Measurements from ENCODE around the gene ARRB1. TPM values are rescaled to one million over a fixed set of nuclear protein-coding genes. Genes with fewer than 3 reads are reported as not detected.

Gene ARRB1
- total and polyA plus RNA-seq, 2 of the 13 experiments (the other 11 are each of a cell fraction or from before 2014, with no cell fraction given) = 22.5 to 35.7 TPM

- TF ChIP-seq, protein P1, sequence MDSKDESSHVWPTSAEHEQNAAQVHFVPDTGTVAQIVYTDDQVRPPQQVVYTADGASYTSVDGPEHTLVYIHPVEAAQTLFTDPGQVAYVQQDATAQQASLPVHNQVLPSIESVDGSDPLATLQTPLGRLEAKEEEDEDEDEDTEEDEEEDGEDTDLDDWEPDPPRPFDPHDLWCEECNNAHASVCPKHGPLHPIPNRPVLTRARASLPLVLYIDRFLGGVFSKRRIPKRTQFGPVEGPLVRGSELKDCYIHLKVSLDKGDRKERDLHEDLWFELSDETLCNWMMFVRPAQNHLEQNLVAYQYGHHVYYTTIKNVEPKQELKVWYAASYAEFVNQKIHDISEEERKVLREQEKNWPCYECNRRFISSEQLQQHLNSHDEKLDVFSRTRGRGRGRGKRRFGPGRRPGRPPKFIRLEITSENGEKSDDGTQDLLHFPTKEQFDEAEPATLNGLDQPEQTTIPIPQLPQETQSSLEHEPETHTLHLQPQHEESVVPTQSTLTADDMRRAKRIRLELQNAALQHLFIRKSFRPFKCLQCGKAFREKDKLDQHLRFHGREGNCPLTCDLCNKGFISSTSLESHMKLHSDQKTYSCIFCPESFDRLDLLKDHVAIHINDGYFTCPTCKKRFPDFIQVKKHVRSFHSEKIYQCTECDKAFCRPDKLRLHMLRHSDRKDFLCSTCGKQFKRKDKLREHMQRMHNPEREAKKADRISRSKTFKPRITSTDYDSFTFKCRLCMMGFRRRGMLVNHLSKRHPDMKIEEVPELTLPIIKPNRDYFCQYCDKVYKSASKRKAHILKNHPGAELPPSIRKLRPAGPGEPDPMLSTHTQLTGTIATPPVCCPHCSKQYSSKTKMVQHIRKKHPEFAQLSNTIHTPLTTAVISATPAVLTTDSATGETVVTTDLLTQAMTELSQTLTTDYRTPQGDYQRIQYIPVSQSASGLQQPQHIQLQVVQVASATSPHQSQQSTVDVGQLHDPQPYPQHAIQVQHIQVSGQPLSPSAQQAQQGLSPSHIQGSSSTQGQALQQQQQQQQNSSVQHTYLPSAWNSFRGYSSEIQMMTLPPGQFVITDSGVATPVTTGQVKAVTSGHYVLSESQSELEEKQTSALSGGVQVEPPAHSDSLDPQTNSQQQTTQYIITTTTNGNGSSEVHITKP (CRISPR knock-in tag; IDR thresholded peaks at IDR 0.05; ENCODE audit: low read depth) = peak; percentile 81
- TF ChIP-seq NFIB (CRISPR knock-in tag; IDR thresholded peaks at IDR 0.05; ENCODE audit: borderline replicate concordance) = no peak
- TF ChIP-seq, protein P2, sequence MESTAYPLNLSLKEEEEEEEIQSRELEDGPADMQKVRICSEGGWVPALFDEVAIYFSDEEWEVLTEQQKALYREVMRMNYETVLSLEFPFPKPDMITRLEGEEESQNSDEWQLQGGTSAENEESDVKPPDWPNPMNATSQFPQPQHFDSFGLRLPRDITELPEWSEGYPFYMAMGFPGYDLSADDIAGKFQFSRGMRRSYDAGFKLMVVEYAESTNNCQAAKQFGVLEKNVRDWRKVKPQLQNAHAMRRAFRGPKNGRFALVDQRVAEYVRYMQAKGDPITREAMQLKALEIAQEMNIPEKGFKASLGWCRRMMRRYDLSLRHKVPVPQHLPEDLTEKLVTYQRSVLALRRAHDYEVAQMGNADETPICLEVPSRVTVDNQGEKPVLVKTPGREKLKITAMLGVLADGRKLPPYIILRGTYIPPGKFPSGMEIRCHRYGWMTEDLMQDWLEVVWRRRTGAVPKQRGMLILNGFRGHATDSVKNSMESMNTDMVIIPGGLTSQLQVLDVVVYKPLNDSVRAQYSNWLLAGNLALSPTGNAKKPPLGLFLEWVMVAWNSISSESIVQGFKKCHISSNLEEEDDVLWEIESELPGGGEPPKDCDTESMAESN (CRISPR knock-in tag; conservative IDR thresholded peaks at IDR 0.05) = peak; percentile 85
- TF ChIP-seq ZNF362 (CRISPR knock-in tag; IDR thresholded peaks at IDR 0.05; ENCODE audit: borderline replicate concordance) = 0 out of 2 replicates have a peak, but pooled peaks have one; percentile 22
- TF ChIP-seq ZNF564 (CRISPR knock-in tag; IDR thresholded peaks at IDR 0.05) = no peak
- no peak for TF ChIP-seq NFIC (IDR thresholded peaks at IDR 0.05; ENCODE audit: low read length)
Observed at GRCh38 chr11:75399344-75400145, 48.1 kb upstream of the ARRB1 start, which contains the start of gene RPS3 (continued).
